Keratinocyte (primary cell): ENCODE data around the gene SUSD6. TPM values are rescaled to one million over a fixed set of nuclear protein-coding genes. Genes with fewer than 3 reads are reported as not detected.

Experiments used
- DNase-seq: peaks from one replicate; pipeline ENCODE4 v3.0.0-alpha.2; 2011; ENCODE audit warnings: low read depth, missing footprints, low spot score
- FAIRE-seq: peaks from 2 replicates; lab custom pipeline; 2011; peaks lifted over from hg19 to GRCh38; lab: Jason Lieb, UNC
- H2AFZ ChIP-seq: 2 replicates; pipeline ENCODE4 v1.6.0; 2012; ENCODE audit warnings: low read length, control low read depth, inconsistent platforms; ENCODE audit not compliant: control insufficient read depth
- H3K27ac ChIP-seq: 2 replicates; pipeline ENCODE4 v1.5.1; 2011; ENCODE audit warnings: low read length; ENCODE audit not compliant: control insufficient read depth, insufficient read depth
- H3K27me3 ChIP-seq: 3 replicates; pipeline ENCODE4 v1.6.0; 2011; ENCODE audit warnings: low read length; ENCODE audit not compliant: control insufficient read depth, insufficient read depth; ENCODE audit errors: extremely low read depth
- H3K36me3 ChIP-seq, 2 experiments: 2 replicates in 1 of 2; 3 replicates in 1 of 2; pipeline ENCODE4 v1.5.1; 2011; ENCODE audit warnings: low read length in 2 of 2, mild to moderate bottlenecking in 1 of 2; ENCODE audit not compliant: control insufficient read depth in 2 of 2, insufficient read depth in 2 of 2; ENCODE audit errors: extremely low read depth in 1 of 2
- H3K4me1 ChIP-seq: 3 replicates; pipeline ENCODE4 v1.5.1; 2011; ENCODE audit warnings: low read length; ENCODE audit not compliant: control insufficient read depth, insufficient read depth; ENCODE audit errors: extremely low read depth
- H3K4me2 ChIP-seq: 3 replicates; pipeline ENCODE4 v1.6.0; 2011; ENCODE audit warnings: low read depth, low read length; ENCODE audit not compliant: control insufficient read depth, insufficient read depth; ENCODE audit errors: extremely low read depth
- H3K4me3 ChIP-seq, 3 experiments: fragments of 200-600 bp in 1 of 3; sonication (generic) in 1 of 3; 2 replicates in 2 of 3; 3 replicates in 1 of 3; pipeline ENCODE4 v1.5.1; 2011 to 2016; ENCODE audit warnings: low read length in 3 of 3, mild to moderate bottlenecking in 3 of 3, control low read depth in 2 of 3, inconsistent platforms in 1 of 3, low read depth in 1 of 3, mixed read lengths in 1 of 3, mixed run types in 1 of 3, moderate library complexity in 1 of 3; ENCODE audit not compliant: control insufficient read depth in 2 of 3, insufficient read depth in 2 of 3; ENCODE audit errors: extremely low read depth in 1 of 3
- H3K79me2 ChIP-seq: 2 replicates; pipeline ENCODE4 v1.6.0; 2012; ENCODE audit warnings: low read length; ENCODE audit not compliant: control insufficient read depth, insufficient read depth
- H3K9ac ChIP-seq: 3 replicates; pipeline ENCODE4 v1.6.0; 2011; ENCODE audit warnings: low read length; ENCODE audit not compliant: control insufficient read depth, insufficient read depth; ENCODE audit errors: extremely low read depth
- H3K9me1 ChIP-seq: 3 replicates; pipeline ENCODE4 v1.6.0; 2011; ENCODE audit warnings: low read length; ENCODE audit not compliant: control insufficient read depth, insufficient read depth; ENCODE audit errors: extremely low read depth
- H3K9me3 ChIP-seq: 2 replicates; pipeline ENCODE4 v1.5.1; 2012; ENCODE audit warnings: low read depth, low read length; ENCODE audit not compliant: control insufficient read depth
- H4K20me1 ChIP-seq: 3 replicates; pipeline ENCODE4 v1.6.0; 2011; ENCODE audit warnings: low read length; ENCODE audit not compliant: control insufficient read depth, insufficient read depth; ENCODE audit errors: extremely low read depth
- CTCF ChIP-seq, 3 experiments: IDR thresholded peaks in 1 of 3; conservative IDR thresholded peaks in 1 of 3; optimal IDR thresholded peaks in 1 of 3; 2 replicates in 2 of 3; 3 replicates in 1 of 3; pipeline versions ENCODE3 to v1.5.1; 2011; ENCODE audit warnings: low read length in 3 of 3, mild to moderate bottlenecking in 3 of 3, moderate library complexity in 2 of 3, control low read depth in 1 of 3, inconsistent platforms in 1 of 3; ENCODE audit not compliant: insufficient read depth in 2 of 3; ENCODE audit errors: extremely low read depth in 1 of 3
- EZH2 ChIP-seq: IDR thresholded peaks from one replicate; pipeline ENCODE4 v1.6.1; 2012; ENCODE audit warnings: inconsistent platforms, mild to moderate bottlenecking, low read length, moderate library complexity
- dilution Hi-C: fragments of 300-500 bp; cut with MboI; formaldehyde crosslinking; loops from one replicate; pipeline ENCODE4 v1.7.0; 2020; ENCODE audit warnings: low sequenced_read_pairs; ENCODE audit not compliant: extremely low pct_ligation_motif_present
- polyA plus RNA-seq, 5 experiments: library from polyadenylated mRNA; depleted of rRNA in 3 of 5; stranded (reverse) in 3 of 5; stranded (forward) in 1 of 5; unstranded in 1 of 5; fragments of >200 nt; gene quantifications; 1 replicate in 1 of 5; 2 replicates in 3 of 5; 3 replicates in 1 of 5; pipeline versions ENCODE4 v1.2.1 to v1.2.3, GENCODE V29; 2011 to 2012; ENCODE audit warnings: missing spikeins in 2 of 5, low read depth in 1 of 5, low replicate concordance in 1 of 5

Gene SUSD6
- polyA plus RNA-seq, 1 donor (not counting 4 experiments of a cell fraction or from before 2014, with no cell fraction given): 10.5 TPM

GRCh38 chr14:69711477-69711876 lies 100.1 kb downstream of the SUSD6 start:
- H3K4me1 ChIP-seq: peaks cover 35% of the 10 kb centered on the region
- no peak overlapping the region for H3K27ac ChIP-seq
- H3K9me1 ChIP-seq: no peaks in the 10 kb centered on the region
- H3K27me3 ChIP-seq: no peaks in the 10 kb centered on the region
- no peaks in the 10 kb centered on the region for H3K9me3 ChIP-seq
- no peak overlapping the region for H3K4me3 ChIP-seq
- no peak for FAIRE-seq
- no peak overlapping the region for H3K4me2 ChIP-seq
- no peak overlapping the region for H3K9ac ChIP-seq
- DNase-seq: no peak
- dilution Hi-C loops: no loop called here
- no peak overlapping the region for H2AFZ ChIP-seq
- TF ChIP-seq CTCF (optimal IDR thresholded peaks at IDR 0.05 in 1 of 3, IDR thresholded peaks at IDR 0.05 in 1 of 3, conservative IDR thresholded peaks at IDR 0.05 in 1 of 3; ENCODE audit: extremely low read depth in 1 of 3, insufficient read depth in 2 of 3, low read length in 3 of 3): no peak
- TF ChIP-seq EZH2: no peak
- H3K36me3 ChIP-seq: peaks cover 9 to 13% of the 10 kb centered on the region in 2 experiments
- H3K79me2 ChIP-seq: no peaks in the 10 kb centered on the region
- H4K20me1 ChIP-seq: no peaks in the 10 kb centered on the region

- dilution Hi-C loops: no loop called here
- DNase-seq (no peak), FAIRE-seq (no peak)
- Histone ChIP-seq H3K4me3 (peak overlapping the region in 2 of 3 experiments; percentile 5 to 13), H3K27ac (peak overlapping the region; percentile 91), H3K36me3 (peaks cover 9 to 13% of the 10 kb centered on the region in 2 experiments), H2AFZ (no peak overlapping the region), H3K27me3 (no peaks in the 10 kb centered on the region), H3K79me2 (no peaks in the 10 kb centered on the region), H3K9me3 (no peaks in the 10 kb centered on the region), H3K9me1 (no peaks in the 10 kb centered on the region), H3K9ac (peak overlapping the region; percentile 73), H3K4me2 (peak overlapping the region; percentile 94), H4K20me1 (no peaks in the 10 kb centered on the region), H3K4me1 (peaks cover 40% of the 10 kb centered on the region)
- no peak for TF ChIP-seq EZH2
- TF ChIP-seq CTCF (optimal IDR thresholded peaks at IDR 0.05 in 1 of 3, IDR thresholded peaks at IDR 0.05 in 1 of 3, conservative IDR thresholded peaks at IDR 0.05 in 1 of 3; ENCODE audit: extremely low read depth in 1 of 3, insufficient read depth in 2 of 3, low read length in 3 of 3): no peak
Measured at GRCh38 chr14:69711881-69712560, 100.6 kb downstream of the SUSD6 start.
